ENCODE measurements around the gene NUP42. TPM values are rescaled to one million over a fixed set of nuclear protein-coding genes. Genes with fewer than 3 reads are reported as not detected.
A peak's percentile ranks its signal among the peaks of the same experiment; 100 is the strongest.
"Not testable (repeated sequence)": the region's sequence is repeated elsewhere in the genome, so short reads cannot be mapped to it uniquely, and the experiment has no call there.

NUP42 gene
- total RNA-seq, 1 donor from 2014 or later: 20.3 TPM

GRCh38 chr7:23185980-23186379, 4.1 kb downstream of the NUP42 start:
- intact Hi-C loops (cut with micrococcal nuclease): loop anchor here (10.0 kb wide), 1 partner anchor 79 kb away; no protein-coding TSS in a partner anchor
- Histone ChIP-seq H3K4me3 (no peak overlapping the region), H3K9me3 (replicated peaks) (no peaks in the 10 kb centered on the region), H3K36me3 (peaks cover 51% of the 10 kb centered on the region), H3K4me1 (peaks cover 70% of the 10 kb centered on the region), H3K27me3 (ENCODE audit: low read depth) (no peaks in the 10 kb centered on the region), H3K27ac (replicated peaks) (no peak overlapping the region)
- DNase-seq: no peak
- TF ChIP-seq CTCF (IDR thresholded peaks at IDR 0.05; ENCODE audit: borderline replicate concordance): no peak

GRCh38 chr7:23191022-23191421, 9.2 kb downstream of the NUP42 start:
- peak overlapping the region; percentile 27 for H3K27ac ChIP-seq (replicated peaks)
- DNase-seq: no peak
- TF ChIP-seq CTCF (IDR thresholded peaks at IDR 0.05; ENCODE audit: borderline replicate concordance): no peak
- H3K27me3 ChIP-seq (ENCODE audit: low read depth): no peaks in the 10 kb centered on the region
- H3K9me3 ChIP-seq (replicated peaks): no peaks in the 10 kb centered on the region
- H3K36me3 ChIP-seq: peaks cover 76% of the 10 kb centered on the region
- no peak overlapping the region for H3K4me3 ChIP-seq
- intact Hi-C loops (cut with micrococcal nuclease): no loop called here
- peaks cover 24% of the 10 kb centered on the region for H3K4me1 ChIP-seq

GRCh38 chr7:23193650-23194227, 11.9 kb downstream of the NUP42 start:
- H3K27ac ChIP-seq (replicated peaks); H3K9me3 ChIP-seq (replicated peaks); H3K4me3 ChIP-seq; DNase-seq; intact Hi-C loops (cut with micrococcal nuclease); H3K27me3 ChIP-seq (ENCODE audit: low read depth): not testable (repeated sequence)
- H3K36me3 ChIP-seq: peaks cover 70% of the 10 kb centered on the region
- H3K4me1 ChIP-seq: peaks cover 16% of the 10 kb centered on the region

GRCh38 chr7:23196306-23196705, 14.5 kb downstream of the NUP42 start:
- intact Hi-C loops (cut with micrococcal nuclease): no loop called here

GRCh38 chr7:23197745-23198144, 15.9 kb downstream of the NUP42 start:
- peaks cover 72% of the 10 kb centered on the region for H3K36me3 ChIP-seq
- H3K27me3 ChIP-seq (ENCODE audit: low read depth); H3K9me3 ChIP-seq (replicated peaks); DNase-seq; intact Hi-C loops (cut with micrococcal nuclease); H3K4me3 ChIP-seq: not testable (repeated sequence)
- peaks cover 11% of the 10 kb centered on the region for H3K4me1 ChIP-seq
- peak overlapping the region; percentile 73 for H3K27ac ChIP-seq (replicated peaks)

More at GRCh38 chr7:23196306-23196705, 14.5 kb downstream of the NUP42 start:
- Histone ChIP-seq H3K4me1 (peaks cover 12% of the 10 kb centered on the region), H3K27ac (replicated peaks) (peak overlapping the region; percentile 73), H3K27me3 (ENCODE audit: low read depth) (no peaks in the 10 kb centered on the region), H3K9me3 (replicated peaks) (no peaks in the 10 kb centered on the region), H3K4me3 (peak overlapping the region; percentile 22), H3K36me3 (peaks cover 73% of the 10 kb centered on the region)
- DNase-seq: no peak
- no peak for TF ChIP-seq CTCF (IDR thresholded peaks at IDR 0.05; ENCODE audit: borderline replicate concordance)

GRCh38 chr7:23200331-23200730, 18.5 kb downstream of the NUP42 start:
- H3K4me3 ChIP-seq: no peak overlapping the region
- H3K9me3 ChIP-seq (replicated peaks): no peaks in the 10 kb centered on the region
- H3K36me3 ChIP-seq: peaks cover 56% of the 10 kb centered on the region
- intact Hi-C loops (cut with micrococcal nuclease): no loop called here
- H3K4me1 ChIP-seq: peaks cover 14% of the 10 kb centered on the region
- no peak for TF ChIP-seq CTCF (IDR thresholded peaks at IDR 0.05; ENCODE audit: borderline replicate concordance)
- H3K27me3 ChIP-seq (ENCODE audit: low read depth): no peaks in the 10 kb centered on the region
- no peak for DNase-seq
- H3K27ac ChIP-seq (replicated peaks): peak overlapping the region; percentile 61
